ENCODE results near the gene METTL25B.

Gene METTL25B

GRCh38 chr1:156703336-156703735, 24.9 kb upstream of the METTL25B start:
- FAIRE-seq, result no peak

GRCh38 chr1:156703741-156704140, 24.5 kb upstream of the METTL25B start:
- no peak for FAIRE-seq

GRCh38 chr1:156704166-156704711, 24.0 kb upstream of the METTL25B start:
- FAIRE-seq, result no peak

- FAIRE-seq, result no peak
Measured at GRCh38 chr1:156704930-156705320, 23.3 kb upstream of the METTL25B start.

- no peak for FAIRE-seq
Measured at GRCh38 chr1:156705321-156705917, 22.9 kb upstream of the METTL25B start, which contains the start of gene CRABP2. CRABP2 (minus strand) TSS chr1:156705583; CDS start chr1:156705446, 137 bp downstream.

GRCh38 chr1:156705918-156706656, 22.2 kb upstream of the METTL25B start:
- FAIRE-seq, result no peak

- no peak for FAIRE-seq
Measured at GRCh38 chr1:156706657-156707416, 21.4 kb upstream of the METTL25B start.

- no peak for FAIRE-seq
Measured at GRCh38 chr1:156707417-156708217, 20.7 kb upstream of the METTL25B start.

- no peak for FAIRE-seq
Measured at GRCh38 chr1:156708218-156708661, 20.0 kb upstream of the METTL25B start.

- no peak for FAIRE-seq
Measured at GRCh38 chr1:156709031-156709430, 19.2 kb upstream of the METTL25B start.

- FAIRE-seq, result no peak
Measured at GRCh38 chr1:156709757-156710489, 18.3 kb upstream of the METTL25B start.

- no peak for FAIRE-seq
Measured at GRCh38 chr1:156711011-156711817, 17.1 kb upstream of the METTL25B start.

- FAIRE-seq, result no peak
Measured at GRCh38 chr1:156712626-156713025, 15.6 kb upstream of the METTL25B start.

- FAIRE-seq, result no peak
Measured at GRCh38 chr1:156714830-156715229, 13.4 kb upstream of the METTL25B start.

- no peak for FAIRE-seq
Measured at GRCh38 chr1:156717351-156717750, 10.9 kb upstream of the METTL25B start.

- no peak for FAIRE-seq
Measured at GRCh38 chr1:156721131-156721530, 7.1 kb upstream of the METTL25B start.

- FAIRE-seq, result no peak
Measured at GRCh38 chr1:156721535-156721934, 6.7 kb upstream of the METTL25B start.

GRCh38 chr1:156725683-156726280, 2.5 kb upstream of the METTL25B start:
- no peak for FAIRE-seq

GRCh38 chr1:156726549-156727226, 1.6 kb upstream of the METTL25B start:
- FAIRE-seq, result no peak

- FAIRE-seq, result no peak
Measured at GRCh38 chr1:156727492-156727891, 777 bp upstream of the METTL25B start.

Data from islet of Langerhans (tissue), 1 donor.